HG03135 (cell line): Measurements from ENCODE around the gene XYLT1.

Experiments
- ATAC-seq: cut with Tn5 transposase; IDR thresholded peaks from one replicate; pipeline ENCODE4 v1.9.1; 2021; ENCODE audit warnings: mild to moderate bottlenecking, moderate library complexity; ENCODE audit not compliant: unreplicated experiment

Gene XYLT1

DNA sequence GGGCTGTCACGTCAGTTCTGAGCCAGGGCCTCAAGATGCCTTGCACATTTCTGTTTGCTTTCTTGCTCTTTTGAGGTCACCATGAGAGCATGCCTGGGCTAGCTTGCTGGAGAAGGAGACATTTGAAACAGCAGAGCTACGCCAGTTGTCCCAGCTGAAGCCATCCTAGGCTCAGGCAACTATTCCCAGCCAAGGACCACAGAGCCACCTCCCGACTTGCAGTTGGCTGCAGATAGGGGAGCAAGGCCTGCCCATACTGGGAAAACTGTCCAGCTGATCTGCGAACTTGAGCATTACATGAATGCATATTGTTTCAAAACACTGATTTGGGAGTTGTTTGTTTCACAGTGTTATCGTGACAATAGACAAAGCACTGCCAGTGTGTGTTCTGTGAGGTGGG is 340.8 kb downstream of the XYLT1 start:
- ATAC-seq: no peak

GRCh38 chr16:17128791-17129190 is 342.0 kb downstream of the XYLT1 start:
- no peak for ATAC-seq

DNA sequence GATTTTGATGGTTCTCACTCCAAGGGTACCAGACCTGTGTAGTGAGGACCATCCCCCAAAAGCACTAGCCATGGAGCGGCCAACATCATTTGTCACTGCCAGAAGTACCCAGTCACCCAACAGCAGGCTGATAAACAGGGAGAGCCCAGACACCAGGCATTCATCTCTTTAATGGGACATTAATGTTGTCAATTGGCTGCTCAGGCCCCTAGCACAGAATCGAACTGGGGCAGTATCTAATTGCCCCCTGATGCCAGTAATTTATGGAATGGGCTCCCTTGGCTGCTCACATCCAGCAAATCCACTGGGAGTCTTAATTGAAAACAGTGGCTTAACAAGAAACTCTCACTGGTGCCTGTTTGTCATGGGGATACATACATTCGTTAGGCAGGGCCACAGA is 344.6 kb downstream of the XYLT1 start:
- ATAC-seq: no peak

- no peak for ATAC-seq
Measured at GRCh38 chr16:17125671-17126070, 345.1 kb downstream of the XYLT1 start.

DNA sequence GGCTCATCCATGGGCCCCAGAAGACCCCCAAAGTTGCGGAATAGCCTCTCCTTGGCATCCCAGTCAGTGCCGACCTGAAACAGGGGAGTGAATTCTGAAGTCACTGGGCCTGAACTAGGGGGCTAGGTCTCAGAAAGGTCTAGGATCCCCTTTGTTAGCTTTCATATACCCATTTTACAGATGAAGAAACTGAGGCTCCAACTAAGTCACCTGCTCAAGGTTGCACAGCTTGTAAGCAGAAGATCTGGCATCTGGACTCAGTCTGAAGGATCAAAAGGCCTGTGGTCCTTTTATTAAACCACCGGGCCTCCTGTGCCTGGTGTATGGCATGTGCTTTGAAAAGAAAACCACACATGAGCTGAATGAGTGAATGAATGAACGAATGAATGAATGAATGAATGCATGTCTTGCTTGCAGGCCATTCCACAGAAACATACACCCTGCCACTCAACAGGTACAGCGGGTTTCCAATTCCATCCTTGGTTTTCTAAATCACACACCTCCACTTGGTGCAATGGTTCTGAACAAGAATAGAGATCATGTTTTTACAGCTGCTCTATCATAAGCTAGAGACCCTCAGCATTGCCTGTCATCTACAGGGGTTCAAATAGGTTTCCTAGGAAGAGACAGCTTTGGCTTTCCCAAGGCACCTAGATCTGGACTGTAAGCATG is 352.7 kb downstream of the XYLT1 start:
- no peak for ATAC-seq

GRCh38 chr16:17116595-17117322 is 354.0 kb downstream of the XYLT1 start:
- no peak for ATAC-seq

DNA sequence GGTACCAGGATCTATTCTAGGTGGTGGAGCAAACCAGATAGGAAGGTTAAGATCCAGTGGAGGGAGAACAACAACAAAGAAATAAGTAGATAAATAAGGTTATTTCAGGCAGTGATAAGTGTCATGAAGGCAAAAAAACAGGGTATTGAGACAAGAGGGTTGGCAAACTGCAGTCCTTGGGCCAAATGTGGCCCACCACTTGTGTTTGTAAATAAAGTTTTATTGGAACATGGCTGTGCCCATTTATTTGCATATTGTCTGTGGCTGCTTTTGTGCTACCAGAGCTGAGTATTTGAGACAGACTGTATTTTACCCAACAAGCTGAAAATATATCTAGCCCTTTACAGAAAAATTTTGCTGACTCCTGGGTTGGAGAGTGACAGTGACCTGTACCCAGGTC is 361.3 kb downstream of the XYLT1 start:
- ATAC-seq: no peak

- no peak for ATAC-seq
Measured at GRCh38 chr16:17108596-17108995, 362.2 kb downstream of the XYLT1 start.

- ATAC-seq: no peak
Measured at GRCh38 chr16:17107450-17107849, 363.3 kb downstream of the XYLT1 start.

GRCh38 chr16:17106243-17106791 is 364.4 kb downstream of the XYLT1 start:
- no peak for ATAC-seq

DNA sequence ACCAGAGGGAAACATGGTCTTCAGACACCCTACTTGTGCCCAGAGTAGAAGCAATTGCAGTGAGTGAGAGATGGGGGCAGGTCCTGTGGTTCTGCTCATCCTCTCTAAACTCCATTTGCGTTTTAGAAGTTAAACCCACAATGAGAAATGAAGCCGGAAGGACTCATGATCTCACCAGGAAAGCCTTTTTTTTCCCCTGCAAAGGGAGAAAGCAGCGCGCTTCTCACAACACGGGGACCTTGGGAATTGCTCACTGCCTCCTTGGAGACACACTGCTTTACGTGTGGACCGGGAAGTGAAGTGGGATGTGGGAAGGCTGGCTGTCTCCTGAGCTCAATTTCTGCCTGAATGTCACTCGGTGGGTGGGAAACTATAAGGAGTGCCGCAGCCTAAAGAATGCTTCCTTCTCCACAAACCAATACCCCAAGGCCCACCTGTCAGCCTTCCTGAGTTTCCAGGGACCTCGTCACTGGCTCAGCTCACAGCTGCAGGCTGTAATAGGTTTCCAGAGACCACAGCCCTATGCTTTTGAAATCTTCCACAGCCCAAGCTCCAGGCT is 365.4 kb downstream of the XYLT1 start:
- ATAC-seq: no peak

DNA sequence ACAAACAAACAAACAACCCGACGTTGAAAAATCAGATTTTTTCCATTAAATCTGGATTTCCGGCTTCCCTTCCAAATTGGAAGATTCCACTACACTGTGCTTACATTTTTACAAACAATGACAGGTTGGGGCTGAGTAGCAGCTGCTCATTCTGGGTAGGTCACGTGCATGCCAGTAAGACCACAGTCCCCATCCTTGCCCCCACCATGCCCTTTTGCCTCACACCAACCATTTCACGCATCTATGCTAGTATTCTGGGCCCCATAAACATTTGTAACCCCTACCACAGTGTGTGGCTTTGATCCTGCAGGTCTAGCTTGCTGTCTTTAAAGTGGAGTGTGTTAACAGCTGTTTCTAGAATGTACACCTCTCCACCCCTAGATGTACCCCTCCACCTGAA is 366.1 kb downstream of the XYLT1 start:
- ATAC-seq: no peak

- ATAC-seq: no peak
Measured at GRCh38 chr16:17103216-17103615, 367.5 kb downstream of the XYLT1 start.

DNA sequence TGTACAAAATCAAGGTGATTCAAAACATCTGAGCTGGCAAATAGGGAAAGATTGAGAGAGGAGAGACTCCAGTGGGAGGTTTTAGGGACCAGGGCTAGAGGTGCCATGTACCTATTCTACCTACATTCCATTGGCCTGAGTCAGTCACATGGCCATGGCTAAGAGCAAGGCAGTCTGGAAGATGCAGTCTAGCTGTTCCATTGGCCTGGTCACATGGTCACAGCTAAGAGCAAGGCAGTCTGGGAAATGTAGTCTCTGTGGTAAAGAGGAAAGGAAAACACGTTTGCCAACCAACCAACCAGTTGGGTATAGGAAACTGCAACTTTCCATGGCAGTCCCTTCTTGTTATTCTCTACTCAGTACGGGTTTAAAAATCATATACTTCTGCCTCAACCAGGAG is 369.1 kb downstream of the XYLT1 start:
- no peak for ATAC-seq

DNA sequence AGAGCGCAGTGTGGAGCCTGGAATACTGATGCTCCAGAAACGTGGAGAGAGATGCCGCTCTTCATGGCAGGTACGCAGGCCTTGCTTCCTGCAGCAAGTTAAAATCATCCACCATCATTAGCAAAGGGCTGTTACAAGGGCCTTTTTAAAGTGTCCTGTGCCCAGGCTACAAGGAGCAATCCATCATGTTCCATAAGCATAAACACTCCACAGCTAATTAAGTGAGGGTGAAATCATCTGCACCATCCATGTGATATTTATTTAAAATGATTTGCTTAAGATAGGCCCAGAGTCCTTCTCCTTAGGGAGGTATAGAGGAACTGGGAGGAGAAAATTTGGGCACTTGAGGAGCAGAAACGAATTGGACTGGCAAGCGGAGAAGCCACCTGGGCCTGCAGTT is 372.1 kb downstream of the XYLT1 start:
- no peak for ATAC-seq

DNA sequence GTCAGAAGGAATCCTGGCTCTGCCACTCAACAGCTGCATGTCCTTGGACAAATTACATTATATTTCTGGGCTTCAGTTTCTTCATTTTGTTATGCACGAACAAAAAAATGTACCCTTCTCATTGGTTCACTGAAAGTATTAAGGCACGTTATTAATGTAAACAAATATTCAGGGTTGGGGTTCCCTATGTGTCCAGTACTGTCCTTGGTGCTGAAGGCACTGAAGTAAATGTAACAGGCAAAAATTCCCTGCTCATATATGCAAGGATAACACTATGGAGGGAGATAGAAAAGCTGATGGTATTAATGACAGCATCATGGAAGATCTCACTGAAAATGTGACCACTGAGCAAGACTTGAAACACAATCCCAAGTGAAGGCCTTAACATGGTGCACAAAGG is 386.6 kb downstream of the XYLT1 start:
- ATAC-seq: no peak

- no peak for ATAC-seq
Measured at GRCh38 chr16:17083628-17084027, 387.1 kb downstream of the XYLT1 start.

DNA sequence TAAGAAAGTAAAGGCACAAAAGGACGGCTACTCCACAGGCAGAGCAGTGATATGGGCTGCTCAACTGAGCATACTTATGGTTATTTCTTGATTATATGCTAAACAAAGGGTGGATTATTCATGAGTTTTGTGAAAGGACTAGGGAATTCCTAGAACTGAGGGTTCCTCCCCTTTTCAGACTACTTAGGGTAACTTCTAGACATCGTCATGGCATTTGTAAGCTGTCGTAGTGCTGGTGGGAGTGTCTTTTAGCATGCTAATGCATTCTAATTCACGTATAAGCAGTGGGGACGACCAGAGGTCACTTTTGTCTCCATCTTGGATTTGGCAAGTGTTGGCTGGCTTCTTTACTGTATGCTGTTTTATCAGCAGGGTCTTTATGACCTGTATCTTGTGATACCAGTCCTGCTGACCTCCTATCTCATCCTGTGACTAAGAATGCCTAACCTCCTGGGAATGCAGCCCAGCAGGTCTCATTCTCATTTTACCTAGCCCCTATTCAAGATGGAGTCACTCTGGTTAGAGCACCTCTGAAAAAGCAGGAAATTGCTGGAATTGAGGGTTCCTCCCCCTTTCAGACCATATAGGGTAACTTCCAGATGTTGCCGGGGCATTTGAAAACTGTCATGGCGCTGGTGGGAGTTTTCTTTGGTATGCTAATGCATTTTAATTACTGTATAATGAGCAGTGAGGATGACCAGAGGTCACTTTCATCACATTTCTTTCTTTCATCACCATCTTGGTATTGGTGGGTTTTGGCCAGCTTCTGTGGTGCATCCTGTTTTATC is 388.5 kb downstream of the XYLT1 start:
- no peak for ATAC-seq

GRCh38 chr16:17080105-17080504 is 390.7 kb downstream of the XYLT1 start:
- no peak for ATAC-seq

DNA sequence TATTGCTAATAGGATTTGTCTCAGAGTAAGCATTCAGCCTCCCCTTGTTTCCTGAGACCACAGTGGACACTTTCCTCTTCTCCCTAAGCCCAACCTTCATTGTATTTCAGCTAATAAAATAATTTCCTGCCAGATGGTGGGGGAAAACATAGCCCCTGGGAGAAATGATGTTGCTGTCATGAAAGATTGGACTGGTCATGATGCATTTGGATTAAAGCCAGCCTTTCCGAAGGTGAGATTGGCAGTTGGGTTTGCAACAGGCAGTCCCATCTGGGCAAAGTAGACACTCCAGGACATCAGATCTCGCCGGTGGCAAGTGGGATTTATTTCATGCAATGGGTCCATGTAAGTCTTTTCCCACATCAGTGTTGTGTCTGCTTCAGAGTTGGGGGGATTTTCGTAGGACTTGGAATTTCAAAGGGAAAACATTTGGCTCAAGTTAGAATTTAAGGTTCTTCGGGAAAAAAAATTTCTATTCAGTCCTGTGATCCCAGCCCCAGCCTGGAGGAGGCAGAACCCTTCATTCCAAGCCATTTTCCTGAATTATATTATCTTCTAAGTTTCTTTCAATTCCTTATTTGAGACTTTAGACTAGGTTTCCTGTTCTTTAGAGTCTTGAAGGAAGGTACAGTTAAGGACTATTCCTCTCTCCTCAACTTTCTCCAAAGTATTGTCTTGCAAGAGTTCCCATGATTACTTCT is 391.7 kb downstream of the XYLT1 start:
- no peak for ATAC-seq
